NCI-H2227 treated with DMSO at 0.1 percent for 48 hours (cell line): ENCODE measurements around the gene ECE1.

ENCODE experiments used
- DNase-seq: peaks from one replicate; lab custom pipeline; 2025; lab: John Stamatoyannopoulos, UW

Gene ECE1

GRCh38 chr1:21267191-21268077 lies 22.8 kb downstream of the ECE1 start:
- no peak for DNase-seq

- no peak for DNase-seq
Measured at GRCh38 chr1:21266119-21266774, 24.0 kb downstream of the ECE1 start.

DNA sequence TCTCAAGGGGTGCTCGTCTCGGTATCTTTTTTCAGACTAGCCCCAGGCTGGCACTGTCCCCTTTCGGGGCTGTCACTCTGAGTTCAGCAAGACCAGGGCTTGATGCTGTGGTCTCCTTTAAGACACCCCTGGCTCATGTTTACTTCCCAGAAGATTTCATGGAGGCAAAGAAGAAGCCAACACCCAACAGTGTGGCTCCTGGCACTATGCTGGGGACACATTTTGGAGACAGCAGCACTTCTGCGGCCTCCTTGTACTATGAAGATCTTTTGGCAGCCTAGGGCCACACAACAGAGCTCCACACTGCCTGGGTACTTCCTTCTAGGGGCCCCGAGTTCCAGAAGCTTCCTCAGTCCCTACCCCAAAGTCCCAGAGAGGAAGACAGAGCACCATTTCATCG lies 24.6 kb downstream of the ECE1 start:
- no peak for DNase-seq

DNA sequence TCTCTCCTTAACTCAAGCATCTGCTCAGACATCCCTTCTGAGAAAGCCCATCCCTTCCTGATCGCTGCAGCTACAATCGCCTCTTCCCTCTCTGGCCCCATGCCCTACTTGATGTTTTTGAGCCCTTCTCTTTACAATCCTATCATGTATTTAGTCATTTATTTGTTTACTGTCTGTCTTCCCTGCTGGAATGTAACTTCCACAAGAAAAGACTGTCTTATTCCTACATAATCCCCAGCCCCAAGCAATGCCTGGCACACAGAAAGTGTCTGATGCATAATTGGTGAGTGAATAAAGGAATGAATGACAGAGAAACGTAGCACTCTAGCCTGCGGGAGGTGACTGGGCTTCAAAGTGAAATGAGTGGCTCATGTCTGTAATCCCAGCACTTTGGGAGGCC lies 25.4 kb downstream of the ECE1 start:
- DNase-seq: no peak

DNA sequence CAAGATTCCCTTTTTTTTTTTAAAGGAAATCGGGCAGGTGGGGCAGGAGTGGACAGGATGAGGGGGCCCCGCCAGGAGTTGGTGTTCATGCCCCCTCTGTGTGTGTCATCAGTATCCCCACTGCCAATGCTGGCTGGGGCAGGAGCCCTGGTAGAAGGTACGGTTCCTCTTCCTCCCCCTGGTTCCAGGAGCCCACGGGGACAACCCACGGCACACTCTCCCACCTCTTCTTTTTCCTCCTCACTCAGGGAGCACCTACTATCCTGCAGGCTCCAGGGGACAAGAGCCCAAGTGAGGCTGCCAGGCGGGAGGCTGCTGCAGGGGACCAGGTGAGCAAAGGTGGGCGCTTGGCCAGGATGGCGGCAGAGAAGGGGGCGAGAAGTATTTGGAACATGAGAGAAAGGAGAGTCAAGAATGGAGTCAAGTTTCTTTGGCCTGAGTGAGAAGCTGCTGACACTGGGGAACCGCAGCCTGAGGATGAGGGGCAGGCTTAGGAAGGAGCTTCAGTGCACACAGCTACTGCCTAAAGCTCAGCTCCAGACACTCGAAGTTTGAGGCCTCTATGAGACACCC lies 26.5 kb downstream of the ECE1 start:
- DNase-seq: no peak

DNA sequence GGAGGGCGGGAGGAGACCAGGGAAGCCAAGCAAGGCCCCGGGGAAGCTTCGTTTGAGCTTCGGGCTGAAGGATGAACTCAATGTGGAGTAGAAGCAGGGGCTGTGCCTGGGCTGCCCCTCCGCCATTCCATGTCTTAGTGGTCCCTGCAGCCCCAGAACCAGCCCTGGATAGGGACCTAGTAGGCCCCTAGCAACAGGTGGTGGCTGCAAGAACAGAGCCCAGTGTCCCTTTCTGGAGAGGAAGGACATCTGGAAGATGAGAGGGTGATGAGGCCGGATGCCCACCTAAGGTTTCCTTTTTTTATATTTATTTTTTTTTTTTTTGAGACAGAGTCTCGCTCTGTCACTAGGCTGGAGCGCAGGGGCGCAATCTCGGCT lies 27.2 kb downstream of the ECE1 start:
- DNase-seq: no peak

GRCh38 chr1:21262293-21263051 lies 27.8 kb downstream of the ECE1 start:
- peak; percentile 56 for DNase-seq

DNA sequence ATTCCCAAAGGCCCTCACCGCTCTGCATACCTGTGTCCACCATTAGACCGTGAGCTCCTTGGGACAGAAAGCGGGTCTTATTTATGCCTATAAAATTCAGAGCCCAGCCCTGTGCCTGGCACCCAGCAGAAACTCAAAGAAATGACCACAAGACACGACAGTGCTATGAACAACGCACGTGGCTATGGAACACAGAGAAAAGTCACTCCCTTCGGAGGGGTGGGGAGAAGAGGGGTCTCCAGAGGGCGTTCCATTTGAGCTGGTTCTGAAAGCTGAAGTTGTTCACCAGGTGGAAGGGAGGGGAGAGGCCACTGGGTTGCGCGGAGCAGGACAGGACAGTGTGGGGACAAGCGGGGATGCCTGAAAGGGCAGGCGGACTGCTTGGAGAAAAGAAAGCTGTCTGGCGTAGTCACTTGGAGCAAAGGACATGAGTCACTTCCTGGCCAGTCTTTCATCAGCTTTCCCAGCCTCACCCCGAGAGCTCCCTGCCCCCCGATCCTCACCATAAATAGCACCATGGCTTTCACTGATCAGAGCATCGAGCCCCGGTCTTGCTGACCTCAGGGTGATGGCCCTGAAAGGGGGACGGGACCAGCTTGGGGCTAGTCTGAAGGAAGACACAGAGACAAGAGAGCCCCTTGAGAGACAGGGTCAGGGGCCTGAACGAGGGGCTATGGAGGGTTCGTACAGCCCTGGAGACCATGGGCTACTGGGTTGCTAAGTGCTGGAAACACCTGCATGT lies 28.5 kb downstream of the ECE1 start:
- DNase-seq: no peak

- DNase-seq: no peak
Measured at GRCh38 chr1:21260405-21261125, 29.7 kb downstream of the ECE1 start.

DNA sequence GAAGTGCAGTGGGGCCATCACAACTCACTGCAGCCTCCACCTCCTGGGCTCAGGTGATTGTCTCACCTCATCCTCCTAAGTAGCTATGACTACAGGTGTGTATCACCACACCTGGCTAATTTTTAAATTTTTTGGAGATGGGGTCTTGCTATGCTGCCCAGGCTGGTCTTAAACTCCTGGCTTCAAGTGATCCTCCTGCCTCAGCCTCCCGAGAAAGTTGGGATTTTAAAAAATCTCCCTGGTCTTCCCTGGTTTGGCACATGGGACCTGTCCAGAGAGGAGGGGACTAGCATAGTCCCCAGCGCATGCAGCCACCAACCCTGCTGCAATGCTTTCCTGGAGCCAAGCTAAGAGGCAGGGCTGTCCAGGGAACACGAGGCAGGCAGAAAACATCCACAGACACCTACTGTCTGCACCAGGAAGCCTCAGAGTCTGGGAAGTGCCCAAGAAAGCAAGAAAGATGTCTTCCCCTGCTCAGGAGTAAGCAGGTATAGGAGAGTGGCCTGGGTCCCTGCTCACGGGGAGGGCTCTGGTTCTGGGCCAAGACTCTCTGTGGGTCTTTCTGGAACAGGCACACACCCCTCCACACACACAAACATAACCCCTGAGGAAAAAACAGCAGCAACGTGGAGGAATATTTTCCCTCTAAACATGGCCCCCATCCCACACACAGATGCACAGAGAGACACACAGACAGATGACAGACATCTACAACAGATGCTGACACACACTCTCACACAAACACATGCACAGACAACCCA lies 30.8 kb downstream of the ECE1 start:
- no peak for DNase-seq

DNA sequence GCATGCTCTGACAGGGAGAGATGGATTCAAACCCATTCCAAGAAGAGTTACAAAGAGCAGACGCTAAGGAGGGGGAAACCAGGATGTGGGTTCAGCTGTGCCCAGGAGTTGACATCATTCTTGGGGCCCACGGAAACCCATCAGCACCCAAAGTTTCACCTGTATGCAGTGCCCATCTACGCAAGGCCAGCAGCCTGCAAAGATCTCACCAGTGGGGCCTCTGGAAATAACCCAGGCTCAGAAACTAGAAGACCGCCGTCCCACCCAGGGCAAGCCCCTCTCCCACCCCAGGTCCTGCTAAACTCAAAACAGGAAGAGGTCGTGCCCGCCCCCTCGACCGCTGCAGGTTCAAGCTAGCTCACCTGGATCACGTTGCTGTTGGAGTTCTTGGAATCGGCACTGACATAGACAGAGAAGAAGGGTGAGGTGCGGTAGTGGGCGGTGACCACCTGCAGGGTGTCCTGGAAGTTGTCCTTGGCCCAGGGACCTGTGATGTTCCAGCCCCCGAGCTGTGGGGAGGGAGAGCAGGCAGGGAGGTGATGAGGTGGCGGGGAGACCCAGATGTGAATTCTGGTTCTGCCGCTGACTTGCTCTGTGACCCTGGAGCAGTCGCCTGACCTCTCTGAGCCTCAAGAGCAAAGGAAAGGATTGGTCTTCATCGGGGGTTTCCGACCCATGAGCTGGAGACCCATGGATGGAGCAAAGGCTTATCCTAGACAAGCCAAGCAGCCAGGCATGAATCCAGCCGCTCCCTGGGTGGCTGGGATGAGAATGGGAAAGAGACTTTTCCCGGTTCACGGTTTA lies 31.7 kb downstream of the ECE1 start:
- no peak for DNase-seq

- DNase-seq: no peak
Measured at GRCh38 chr1:21257431-21258135, 32.7 kb downstream of the ECE1 start.

GRCh38 chr1:21256776-21257175 lies 33.5 kb downstream of the ECE1 start:
- no peak for DNase-seq

DNA sequence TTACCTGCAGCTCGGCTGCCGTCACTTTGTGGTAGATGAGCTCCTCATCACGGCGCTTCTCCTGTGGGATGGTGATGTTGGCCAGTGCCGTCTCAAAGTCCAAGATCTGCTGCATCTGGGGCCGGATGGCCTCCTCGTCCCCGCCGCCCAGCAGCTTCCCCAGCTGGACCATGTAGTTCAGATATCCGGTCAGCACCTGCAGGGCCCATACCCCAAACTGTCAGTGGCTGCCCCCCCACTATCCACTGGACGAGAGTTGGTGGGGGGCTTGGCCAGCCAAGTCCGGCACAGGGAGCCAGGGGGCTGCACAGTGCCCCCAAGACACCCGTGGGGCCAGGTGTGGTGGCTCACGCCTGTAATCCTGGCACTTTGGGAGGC lies 34.3 kb downstream of the ECE1 start:
- no peak for DNase-seq

GRCh38 chr1:21255284-21255942 lies 34.9 kb downstream of the ECE1 start:
- DNase-seq: peak; percentile 91

GRCh38 chr1:21254335-21254951 lies 35.8 kb downstream of the ECE1 start:
- DNase-seq: no peak

DNA sequence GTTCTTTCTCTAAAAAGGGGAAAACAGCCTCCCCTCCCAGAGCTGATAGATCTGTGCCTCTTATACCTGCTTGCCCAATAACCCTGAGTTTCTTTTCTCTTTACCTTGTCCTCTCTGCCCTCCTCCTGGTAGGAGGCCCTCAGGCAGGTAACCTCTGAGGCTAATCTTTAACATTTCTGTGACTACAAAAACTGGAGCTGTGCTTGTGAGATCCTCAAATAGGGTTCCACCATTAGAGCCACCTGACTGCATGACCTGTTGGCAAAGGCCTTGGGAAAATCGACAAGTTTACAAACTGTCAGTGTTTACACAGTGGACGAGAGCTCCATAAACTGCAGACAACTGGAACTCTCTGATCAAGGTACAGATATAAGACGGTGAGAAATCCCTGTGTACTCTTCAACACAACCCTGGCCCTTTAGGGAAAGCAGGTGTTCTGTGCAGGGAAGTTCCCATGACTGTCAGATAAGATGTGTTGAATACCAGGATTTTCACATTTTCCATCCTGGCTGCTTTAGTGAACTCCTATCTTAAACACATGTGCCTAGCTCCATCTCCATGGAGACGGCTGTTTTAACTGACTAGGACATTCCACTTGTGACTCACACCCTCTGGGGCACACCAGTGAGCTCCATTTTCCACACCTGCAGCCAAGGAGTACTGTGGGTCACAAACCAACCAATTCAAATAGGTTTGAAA lies 38.3 kb downstream of the ECE1 start:
- DNase-seq: no peak
